Transverse colon (tissue), 3 donors: Measurements from ENCODE around the gene NR2F1-AS1.

Experiments
- CTCF ChIP-seq, 5 experiments: fragments of 200-600 bp in 3 of 5; fragments of 450-650 bp in 2 of 5; sonication (generic) in 3 of 5; IDR thresholded peaks; 1 replicate in 2 of 5; 2 replicates in 3 of 5; pipeline ENCODE4 v1.5.1; 2016 to 2017; ENCODE audit warnings: antibody characterized with exemption in 5 of 5, inconsistent platforms in 3 of 5, mild to moderate bottlenecking in 2 of 5, moderate library complexity in 1 of 5
- EP300 ChIP-seq: sonication (generic); formaldehyde crosslinking; IDR thresholded peaks from one replicate; pipeline ENCODE4 v1.6.1; 2017; ENCODE audit warnings: antibody characterized with exemption, low read depth

- no peak for TF ChIP-seq CTCF (IDR thresholded peaks at IDR 0.05)
- no peak for TF ChIP-seq EP300
Observed at GRCh38 chr5:93371893-93372292, 209.1 kb downstream of the NR2F1-AS1 start.
